GM23248 (cell line): Measurements from ENCODE around the gene PRKCE. TPM values are rescaled to one million over a fixed set of nuclear protein-coding genes. Genes with fewer than 3 reads are reported as not detected.

ENCODE experiments used
- DNase-seq: peaks from one replicate; pipeline ENCODE4 v3.0.0-alpha.2; 2015
- H2AFZ ChIP-seq: fragments of 200-600 bp; sonication (generic); 2 replicates; pipeline ENCODE4 v1.6.1; 2016; ENCODE audit warnings: antibody characterized with exemption
- H3F3A ChIP-seq: fragments of 200-600 bp; sonication (generic); 2 replicates; pipeline ENCODE4 v1.6.1; 2016; ENCODE audit warnings: mild to moderate bottlenecking, antibody characterized with exemption, mixed run types; ENCODE audit not compliant: insufficient read depth
- H3K27ac ChIP-seq: fragments of 200-600 bp; sonication (generic); 2 replicates; pipeline ENCODE4 v1.5.1; 2016; ENCODE audit warnings: mild to moderate bottlenecking
- H3K27me3 ChIP-seq: fragments of 200-600 bp; sonication (generic); replicated peaks from 2 replicates; pipeline ENCODE4 v1.6.1; 2016; ENCODE audit warnings: mild to moderate bottlenecking; ENCODE audit not compliant: insufficient read depth
- H3K36me3 ChIP-seq: fragments of 200-600 bp; sonication (generic); 2 replicates; pipeline ENCODE4 v1.6.1; 2016; ENCODE audit warnings: low read depth, mild to moderate bottlenecking
- H3K4me1 ChIP-seq: fragments of 200-600 bp; sonication (generic); 2 replicates; pipeline ENCODE4 v1.6.1; 2016; ENCODE audit warnings: mild to moderate bottlenecking; ENCODE audit not compliant: insufficient read depth
- H3K4me2 ChIP-seq: fragments of 200-600 bp; sonication (generic); one replicate; pipeline ENCODE4 v1.6.1; 2016; ENCODE audit warnings: mild to moderate bottlenecking; ENCODE audit not compliant: unreplicated experiment
- H3K4me3 ChIP-seq: fragments of 200-600 bp; sonication (generic); 2 replicates; pipeline ENCODE4 v1.5.1; 2016; ENCODE audit warnings: mild to moderate bottlenecking
- H3K79me2 ChIP-seq: fragments of 200-600 bp; sonication (generic); 2 replicates; pipeline ENCODE4 v1.6.1; 2016; ENCODE audit warnings: mild to moderate bottlenecking; ENCODE audit not compliant: insufficient read depth
- H3K9ac ChIP-seq: fragments of 200-600 bp; sonication (generic); 2 replicates; pipeline ENCODE4 v1.6.1; 2016; ENCODE audit warnings: mild to moderate bottlenecking
- H3K9me2 ChIP-seq: fragments of 200-600 bp; sonication (generic); 2 replicates; pipeline ENCODE4 v1.6.1; 2016; ENCODE audit warnings: mixed run types, mild to moderate bottlenecking, moderate library complexity; ENCODE audit not compliant: insufficient read depth
- H3K9me3 ChIP-seq: fragments of 200-600 bp; sonication (generic); one replicate; pipeline ENCODE4 v1.6.1; 2017; ENCODE audit warnings: low read depth
- H4K20me1 ChIP-seq: fragments of 200-600 bp; sonication (generic); 2 replicates; pipeline ENCODE4 v1.6.0; 2016; ENCODE audit not compliant: insufficient read depth
- EZH2 ChIP-seq: fragments of 200-600 bp; sonication (generic); IDR thresholded peaks from 2 replicates; pipeline ENCODE4 v1.6.1; 2018; ENCODE audit warnings: antibody characterized with exemption, mild to moderate bottlenecking; ENCODE audit not compliant: insufficient read depth, poor library complexity, severe bottlenecking
- EZH2phosphoT487 ChIP-seq: fragments of 200-600 bp; sonication (generic); IDR thresholded peaks from 2 replicates; pipeline ENCODE4 v1.6.1; 2018; ENCODE audit warnings: antibody characterized with exemption, moderate library complexity, mild to moderate bottlenecking, low read depth; ENCODE audit not compliant: insufficient read depth
- WGBS, 2 experiments: methylation state at CpG; one replicate each; pipeline ENCODE4 v1.1.6; 2015 to 2017; ENCODE audit warnings: low lambda C conversion rate in 2 of 2, low coverage in 1 of 2; ENCODE audit errors: missing lambda C conversion rate in 2 of 2; 5-methylcytosine and 5-hydroxymethylcytosine counted together
- in situ Hi-C: fragments of 300-500 bp; cut with MboI; formaldehyde crosslinking; loops from 2 replicates; pipeline ENCODE4 v1.15.0; 2020
- polyA plus RNA-seq: library from polyadenylated mRNA; unstranded; fragments of >200 nt; fragmentation: Nextera tagmentation; extraction: Ambion mirVana; gene quantifications from 2 replicates; pipeline ENCODE4 v1.2.1, GENCODE V29; 2016
- total RNA-seq: library from RNA; depleted of rRNA; stranded (reverse); fragments of >200 nt; shearing (Covaris generic); gene quantifications from 2 replicates; pipeline ENCODE4 v1.2.3, GENCODE V29; 2014

Gene PRKCE
- total and polyA plus RNA-seq, 2 experiments from 2014 or later, result 5.9 to 7.0 TPM

- 73 to 75% methylated on average over 4 of the region's 4 CpGs for WGBS, 2 experiments
Measured at GRCh38 chr2:45678791-45679348, 27.4 kb downstream of the PRKCE start.

GRCh38 chr2:45680351-45680967, 29.0 kb downstream of the PRKCE start:
- Histone ChIP-seq H3K9me3 (no peaks in the 10 kb centered on the region), H4K20me1 (no peaks in the 10 kb centered on the region), H3K9ac (no peak overlapping the region), H2AFZ (no peak overlapping the region), H3K9me2 (no peaks in the 10 kb centered on the region), H3K27ac (no peak overlapping the region), H3K4me2 (no peak overlapping the region), H3F3A (peaks cover 15% of the 10 kb centered on the region), H3K79me2 (peaks cover 84% of the 10 kb centered on the region), H3K4me3 (no peak overlapping the region), H3K36me3 (no peaks in the 10 kb centered on the region), H3K4me1 (peaks cover 20% of the 10 kb centered on the region), H3K27me3 (no peaks in the 10 kb centered on the region)
- TF ChIP-seq EZH2phosphoT487 (no peak), EZH2 (no peak)
- in situ Hi-C loops, result no loop called here
- WGBS, 2 experiments, result 65 to 66% methylated on average over 6 of the region's 6 CpGs
- DNase-seq, result no peak

More at GRCh38 chr2:45678791-45679348, 27.4 kb downstream of the PRKCE start:
- Histone ChIP-seq H2AFZ (no peak overlapping the region), H3K27me3 (no peaks in the 10 kb centered on the region), H3K4me2 (no peak overlapping the region), H3K9ac (no peak overlapping the region), H3F3A (peaks cover 26% of the 10 kb centered on the region), H3K36me3 (no peaks in the 10 kb centered on the region), H3K9me3 (no peaks in the 10 kb centered on the region), H3K9me2 (no peaks in the 10 kb centered on the region), H3K79me2 (peaks cover 77% of the 10 kb centered on the region), H4K20me1 (no peaks in the 10 kb centered on the region), H3K4me1 (peaks cover 35% of the 10 kb centered on the region), H3K27ac (no peak overlapping the region), H3K4me3 (no peak overlapping the region)
- in situ Hi-C loops, result no loop called here
- no peak for DNase-seq
- TF ChIP-seq EZH2phosphoT487, result no peak
- TF ChIP-seq EZH2, result no peak

GRCh38 chr2:45681675-45682074, 30.2 kb downstream of the PRKCE start:
- H3K9me2 ChIP-seq, result no peaks in the 10 kb centered on the region
- no peak overlapping the region for H2AFZ ChIP-seq
- peaks cover 6% of the 10 kb centered on the region; the same call in 1 of the 2 replicates for H3F3A ChIP-seq
- DNase-seq, result peak; percentile 93
- no peaks in the 10 kb centered on the region for H3K27me3 ChIP-seq
- peaks cover 12% of the 10 kb centered on the region for H3K4me1 ChIP-seq
- no peak overlapping the region for H3K9ac ChIP-seq
- H3K4me3 ChIP-seq, result no peak overlapping the region
- no peak for TF ChIP-seq EZH2
- TF ChIP-seq EZH2phosphoT487, result no peak
- in situ Hi-C loops, result no loop called here
- no peaks in the 10 kb centered on the region for H4K20me1 ChIP-seq
- H3K27ac ChIP-seq, result peak overlapping the region; percentile 37
- WGBS, 2 experiments, result 2 to 5% methylated on average over 3 of the region's 3 CpGs
- peaks cover 84% of the 10 kb centered on the region for H3K79me2 ChIP-seq
- H3K4me2 ChIP-seq, result peak overlapping the region; percentile 26
- no peaks in the 10 kb centered on the region for H3K36me3 ChIP-seq
- H3K9me3 ChIP-seq, result no peaks in the 10 kb centered on the region

GRCh38 chr2:45683292-45683691, 31.8 kb downstream of the PRKCE start:
- Histone ChIP-seq H3K9me2 (no peaks in the 10 kb centered on the region), H3K27ac (no peak overlapping the region), H3K36me3 (no peaks in the 10 kb centered on the region), H3K9ac (no peak overlapping the region), H3K27me3 (no peaks in the 10 kb centered on the region), H3K79me2 (peaks cover 87% of the 10 kb centered on the region), H3F3A (peaks cover 6% of the 10 kb centered on the region; the same call in 1 of the 2 replicates), H3K9me3 (no peaks in the 10 kb centered on the region), H3K4me1 (peaks cover 14% of the 10 kb centered on the region), H4K20me1 (no peaks in the 10 kb centered on the region), H3K4me3 (no peak overlapping the region), H2AFZ (no peak overlapping the region), H3K4me2 (no peak overlapping the region)
- in situ Hi-C loops, result no loop called here
- no peak for DNase-seq
- WGBS, 2 experiments, result 77 to 78% methylated on average over 3 of the region's 3 CpGs
- TF ChIP-seq EZH2phosphoT487 (no peak), EZH2 (no peak)
